ENCODE measurements around the gene CPVL.

CPVL gene

GRCh38 chr7:29190349-29191045 lies 44.2 kb upstream of the CPVL start:
- Histone ChIP-seq H3K4me3 (ENCODE audit: insufficient read length, low read depth) (no peak overlapping the region), H3K36me3 (ENCODE audit: insufficient read depth, insufficient read length, low read length) (no peaks in the 10 kb centered on the region)

GRCh38 chr7:29189743-29190201 lies 43.4 kb upstream of the CPVL start:
- peak; percentile 96 for DNase-seq (ENCODE audit: low read depth, low spot score)
- H3K36me3 ChIP-seq (ENCODE audit: insufficient read depth, insufficient read length, low read length) = no peaks in the 10 kb centered on the region
- no peak for TF ChIP-seq SUZ12 (IDR thresholded peaks at IDR 0.05; ENCODE audit: extremely low read depth, insufficient read depth, insufficient read length)
- no peak for TF ChIP-seq YY1 (IDR thresholded peaks at IDR 0.05; ENCODE audit: insufficient read depth, insufficient read length)
- no peaks in the 10 kb centered on the region for H3K9me3 ChIP-seq (ENCODE audit: insufficient read depth, low read length)
- no peak overlapping the region for H3K4me3 ChIP-seq (ENCODE audit: insufficient read length, low read depth)
- H3K27me3 ChIP-seq (ENCODE audit: insufficient read depth, insufficient read length) = peaks cover 34% of the 10 kb centered on the region
- H3K4me1 ChIP-seq (ENCODE audit: insufficient read depth, insufficient read length) = no peaks in the 10 kb centered on the region
- no peak overlapping the region for H3K9ac ChIP-seq (ENCODE audit: insufficient read length, low read depth)

More at GRCh38 chr7:29190349-29191045, 44.2 kb upstream of the CPVL start:
- Histone ChIP-seq H3K27me3 (ENCODE audit: insufficient read depth, insufficient read length) (peaks cover 41% of the 10 kb centered on the region), H3K9me3 (ENCODE audit: insufficient read depth, low read length) (no peaks in the 10 kb centered on the region), H3K4me1 (ENCODE audit: insufficient read depth, insufficient read length) (no peaks in the 10 kb centered on the region), H3K9ac (ENCODE audit: insufficient read length, low read depth) (no peak overlapping the region)
- TF ChIP-seq SUZ12 (IDR thresholded peaks at IDR 0.05; ENCODE audit: extremely low read depth, insufficient read depth, insufficient read length) (no peak), YY1 (IDR thresholded peaks at IDR 0.05; ENCODE audit: insufficient read depth, insufficient read length) (no peak), ZNF274 (IDR thresholded peaks at IDR 0.05; ENCODE audit: low read depth, low read length) (no peak)
- DNase-seq (ENCODE audit: low read depth, low spot score) = no peak

- Histone ChIP-seq H3K4me3 (ENCODE audit: insufficient read length, low read depth) (no peak overlapping the region), H3K4me1 (ENCODE audit: insufficient read depth, insufficient read length) (no peaks in the 10 kb centered on the region), H3K27me3 (ENCODE audit: insufficient read depth, insufficient read length) (no peaks in the 10 kb centered on the region), H3K9me3 (ENCODE audit: insufficient read depth, low read length) (no peaks in the 10 kb centered on the region), H3K36me3 (ENCODE audit: insufficient read depth, insufficient read length, low read length) (no peaks in the 10 kb centered on the region), H3K9ac (ENCODE audit: insufficient read length, low read depth) (no peak overlapping the region)
- TF ChIP-seq ZNF274 (IDR thresholded peaks at IDR 0.05; ENCODE audit: low read depth, low read length) = no peak
- TF ChIP-seq YY1 (IDR thresholded peaks at IDR 0.05; ENCODE audit: insufficient read depth, insufficient read length) = no peak
- no peak for DNase-seq (ENCODE audit: low read depth, low spot score)
Measured at GRCh38 chr7:29185613-29186012, 39.3 kb upstream of the CPVL start.

- Histone ChIP-seq H3K9ac (ENCODE audit: insufficient read length, low read depth) (no peak overlapping the region), H3K36me3 (ENCODE audit: insufficient read depth, insufficient read length, low read length) (no peaks in the 10 kb centered on the region), H3K9me3 (ENCODE audit: insufficient read depth, low read length) (no peaks in the 10 kb centered on the region), H3K4me3 (ENCODE audit: insufficient read length, low read depth) (no peak overlapping the region), H3K27me3 (ENCODE audit: insufficient read depth, insufficient read length) (no peaks in the 10 kb centered on the region), H3K4me1 (ENCODE audit: insufficient read depth, insufficient read length) (no peaks in the 10 kb centered on the region)
- no peak for DNase-seq (ENCODE audit: low read depth, low spot score)
- TF ChIP-seq SUZ12 (IDR thresholded peaks at IDR 0.05; ENCODE audit: extremely low read depth, insufficient read depth, insufficient read length) (no peak), ZNF274 (IDR thresholded peaks at IDR 0.05; ENCODE audit: low read depth, low read length) (no peak), YY1 (IDR thresholded peaks at IDR 0.05; ENCODE audit: insufficient read depth, insufficient read length) (no peak)
Measured at GRCh38 chr7:29184599-29184998, 38.3 kb upstream of the CPVL start.

GRCh38 chr7:29179115-29179514 lies 32.8 kb upstream of the CPVL start:
- TF ChIP-seq SUZ12 (IDR thresholded peaks at IDR 0.05; ENCODE audit: extremely low read depth, insufficient read depth, insufficient read length) (no peak), ZNF274 (IDR thresholded peaks at IDR 0.05; ENCODE audit: low read depth, low read length) (no peak), YY1 (IDR thresholded peaks at IDR 0.05; ENCODE audit: insufficient read depth, insufficient read length) (no peak)
- Histone ChIP-seq H3K36me3 (ENCODE audit: insufficient read depth, insufficient read length, low read length) (no peaks in the 10 kb centered on the region), H3K9ac (ENCODE audit: insufficient read length, low read depth) (no peak overlapping the region), H3K4me1 (ENCODE audit: insufficient read depth, insufficient read length) (no peaks in the 10 kb centered on the region), H3K27me3 (ENCODE audit: insufficient read depth, insufficient read length) (no peaks in the 10 kb centered on the region), H3K4me3 (ENCODE audit: insufficient read length, low read depth) (no peak overlapping the region), H3K9me3 (ENCODE audit: insufficient read depth, low read length) (no peaks in the 10 kb centered on the region)
- no peak for DNase-seq (ENCODE audit: low read depth, low spot score)

- H3K4me1 ChIP-seq (ENCODE audit: insufficient read depth, insufficient read length) = no peaks in the 10 kb centered on the region
- H3K27me3 ChIP-seq (ENCODE audit: insufficient read depth, insufficient read length) = no peaks in the 10 kb centered on the region
- H3K36me3 ChIP-seq (ENCODE audit: insufficient read depth, insufficient read length, low read length) = no peaks in the 10 kb centered on the region
- H3K4me3 ChIP-seq (ENCODE audit: insufficient read length, low read depth) = no peak overlapping the region
- no peak overlapping the region for H3K9ac ChIP-seq (ENCODE audit: insufficient read length, low read depth)
- no peak for DNase-seq (ENCODE audit: low read depth, low spot score)
- no peaks in the 10 kb centered on the region for H3K9me3 ChIP-seq (ENCODE audit: insufficient read depth, low read length)
- TF ChIP-seq YY1 (IDR thresholded peaks at IDR 0.05; ENCODE audit: insufficient read depth, insufficient read length) = no peak
Measured at GRCh38 chr7:29177963-29178600, 31.7 kb upstream of the CPVL start.

GRCh38 chr7:29173458-29173857 lies 27.1 kb upstream of the CPVL start:
- no peak for DNase-seq (ENCODE audit: low read depth, low spot score)
- no peaks in the 10 kb centered on the region for H3K4me1 ChIP-seq (ENCODE audit: insufficient read depth, insufficient read length)
- no peak overlapping the region for H3K9ac ChIP-seq (ENCODE audit: insufficient read length, low read depth)
- H3K9me3 ChIP-seq (ENCODE audit: insufficient read depth, low read length) = no peaks in the 10 kb centered on the region
- H3K27me3 ChIP-seq (ENCODE audit: insufficient read depth, insufficient read length) = no peaks in the 10 kb centered on the region
- H3K4me3 ChIP-seq (ENCODE audit: insufficient read length, low read depth) = no peak overlapping the region
- H3K36me3 ChIP-seq (ENCODE audit: insufficient read depth, insufficient read length, low read length) = no peaks in the 10 kb centered on the region
- TF ChIP-seq SUZ12 (IDR thresholded peaks at IDR 0.05; ENCODE audit: extremely low read depth, insufficient read depth, insufficient read length) (no peak), ZNF274 (IDR thresholded peaks at IDR 0.05; ENCODE audit: low read depth, low read length) (no peak), YY1 (IDR thresholded peaks at IDR 0.05; ENCODE audit: insufficient read depth, insufficient read length) (no peak)
